HUES6 (cell line): ENCODE results near the gene ADORA1.

Experiments
- H3K27ac ChIP-seq: 2 replicates; pipeline ENCODE4 v1.7.0; 2013; ENCODE audit warnings: low read depth, mild to moderate bottlenecking, low read length, inconsistent platforms
- H3K27me3 ChIP-seq: 2 replicates; pipeline ENCODE4 v1.6.1; 2013; ENCODE audit warnings: low read length; ENCODE audit not compliant: control insufficient read depth, insufficient read depth
- H3K36me3 ChIP-seq: 2 replicates; pipeline ENCODE4 v1.6.1; 2013; ENCODE audit warnings: low read length; ENCODE audit not compliant: control insufficient read depth, insufficient read depth
- H3K4me1 ChIP-seq: 2 replicates; pipeline ENCODE4 v1.6.1; 2013; ENCODE audit warnings: low read length; ENCODE audit not compliant: control insufficient read depth, insufficient read depth
- H3K4me3 ChIP-seq: 2 replicates; pipeline ENCODE4 v1.5.1; 2013; ENCODE audit warnings: low read depth, low read length
- H3K9ac ChIP-seq: one replicate; pipeline ENCODE4 v1.6.1; 2013; ENCODE audit warnings: mild to moderate bottlenecking, low read length
- H3K9me3 ChIP-seq: 2 replicates; pipeline ENCODE4 v1.6.1; 2013; ENCODE audit warnings: low read depth, low read length; ENCODE audit not compliant: control insufficient read depth, insufficient read depth

The ADORA1 gene

DNA sequence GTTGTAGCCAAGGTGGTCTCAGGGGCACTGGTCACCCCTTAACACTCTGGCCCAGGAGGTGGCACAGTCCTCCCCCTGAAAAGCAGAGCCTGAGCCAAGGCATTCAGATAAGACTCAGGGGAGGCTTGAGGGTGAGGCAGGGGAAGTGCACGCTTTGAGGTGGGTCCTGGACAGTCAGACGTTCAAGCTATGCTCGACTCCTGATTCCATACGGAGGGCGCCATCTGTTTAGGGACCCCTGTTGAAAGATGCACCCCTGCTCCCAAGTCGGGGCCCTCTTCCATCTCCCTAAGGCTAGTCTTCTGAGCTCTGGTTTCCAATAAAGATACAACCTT, 71.9 kb downstream of the ADORA1 start:
- Histone ChIP-seq H3K9ac (no peak overlapping the region), H3K27ac (no peak overlapping the region), H3K4me3 (no peak overlapping the region)

DNA sequence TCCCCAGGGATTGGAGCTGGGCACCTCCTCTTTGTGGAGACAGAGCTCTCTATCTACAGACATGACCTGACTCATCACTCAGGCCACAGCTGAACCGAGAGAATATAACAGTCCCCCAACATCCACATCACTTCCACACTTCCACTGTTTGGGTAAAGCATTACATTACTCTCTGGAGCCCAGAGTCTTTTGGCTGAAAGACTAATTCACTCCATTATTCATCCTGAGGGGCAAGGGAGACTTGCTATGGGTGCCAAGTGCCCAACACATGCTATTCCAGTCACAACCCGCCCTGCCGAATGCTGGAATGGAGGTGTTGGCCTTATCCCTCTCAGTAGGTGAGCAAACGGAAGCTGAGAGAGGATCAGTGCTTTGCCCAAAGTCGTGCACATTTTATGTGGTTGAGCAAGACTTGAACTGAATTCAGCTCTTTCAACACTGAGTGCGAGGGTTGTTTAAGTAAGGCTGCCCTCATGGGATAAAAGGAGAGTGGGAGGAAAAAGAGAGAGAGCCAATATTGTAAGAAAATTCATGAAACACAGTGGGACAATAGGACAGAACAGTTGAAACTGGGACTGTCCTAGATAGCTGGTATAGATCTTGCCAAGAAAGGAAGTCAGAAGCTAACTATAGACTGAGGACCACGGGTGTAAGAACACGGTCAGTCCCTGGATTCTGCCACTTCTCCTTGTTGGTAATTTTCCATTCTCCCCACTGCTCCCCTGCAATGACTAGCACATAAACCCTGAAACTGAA, 72.5 kb downstream of the ADORA1 start:
- Histone ChIP-seq H3K4me3 (no peak overlapping the region), H3K4me1 (peaks cover 7% of the 10 kb centered on the region; the same call in 1 of the 2 replicates), H3K27ac (no peak overlapping the region), H3K9ac (no peak overlapping the region), H3K27me3 (0 out of 2 replicates have a peak, but pooled peaks cover 5% of the 10 kb centered on the region), H3K9me3 (no peaks in the 10 kb centered on the region; the same call in 1 of the 2 replicates), H3K36me3 (no peaks in the 10 kb centered on the region)

More for the DNA sequence above, 71.9 kb downstream of the ADORA1 start:
- no peaks in the 10 kb centered on the region for H3K36me3 ChIP-seq
- 0 out of 2 replicates have a peak, but pooled peaks cover 5% of the 10 kb centered on the region for H3K27me3 ChIP-seq
- peaks cover 7% of the 10 kb centered on the region; the same call in 1 of the 2 replicates for H3K4me1 ChIP-seq
- no peaks in the 10 kb centered on the region; the same call in 1 of the 2 replicates for H3K9me3 ChIP-seq

DNA sequence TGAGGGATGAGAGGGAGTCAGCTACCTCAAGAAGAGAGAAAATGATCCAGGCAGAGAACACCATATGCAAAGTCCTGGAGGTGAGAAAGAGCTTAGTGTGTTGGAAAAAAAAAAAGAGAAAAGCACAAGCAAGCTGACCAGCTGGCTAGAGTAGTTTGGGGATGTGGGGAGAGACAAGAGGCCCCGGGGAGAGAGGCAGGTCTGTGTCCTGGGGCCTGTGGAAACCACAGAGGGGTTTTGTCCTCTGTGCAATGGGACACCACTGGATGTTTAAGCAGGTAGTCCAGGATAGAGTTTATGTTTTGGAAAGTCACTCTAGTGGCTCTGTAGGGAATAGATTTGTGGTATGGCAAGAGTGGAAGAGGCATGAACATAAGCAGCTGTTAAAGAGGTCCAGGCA, 73.4 kb downstream of the ADORA1 start:
- no peak overlapping the region for H3K4me3 ChIP-seq
- no peaks in the 10 kb centered on the region; the same call in 1 of the 2 replicates for H3K9me3 ChIP-seq
- H3K9ac ChIP-seq: no peak overlapping the region
- H3K27me3 ChIP-seq: 0 out of 2 replicates have a peak, but pooled peaks cover 5% of the 10 kb centered on the region
- H3K4me1 ChIP-seq: peaks cover 7% of the 10 kb centered on the region; the same call in 1 of the 2 replicates
- no peaks in the 10 kb centered on the region for H3K36me3 ChIP-seq
- H3K27ac ChIP-seq: no peak overlapping the region

- Histone ChIP-seq H3K9ac (no peak overlapping the region), H3K36me3 (no peaks in the 10 kb centered on the region), H3K27ac (no peak overlapping the region), H3K27me3 (0 out of 2 replicates have a peak, but pooled peaks cover 5% of the 10 kb centered on the region), H3K4me1 (peaks cover 7% of the 10 kb centered on the region; the same call in 1 of the 2 replicates), H3K4me3 (no peak overlapping the region), H3K9me3 (no peaks in the 10 kb centered on the region; the same call in 1 of the 2 replicates)
These were observed 74.1 kb downstream of the ADORA1 start for GRCh38 chr1:203201516-203202205.

DNA sequence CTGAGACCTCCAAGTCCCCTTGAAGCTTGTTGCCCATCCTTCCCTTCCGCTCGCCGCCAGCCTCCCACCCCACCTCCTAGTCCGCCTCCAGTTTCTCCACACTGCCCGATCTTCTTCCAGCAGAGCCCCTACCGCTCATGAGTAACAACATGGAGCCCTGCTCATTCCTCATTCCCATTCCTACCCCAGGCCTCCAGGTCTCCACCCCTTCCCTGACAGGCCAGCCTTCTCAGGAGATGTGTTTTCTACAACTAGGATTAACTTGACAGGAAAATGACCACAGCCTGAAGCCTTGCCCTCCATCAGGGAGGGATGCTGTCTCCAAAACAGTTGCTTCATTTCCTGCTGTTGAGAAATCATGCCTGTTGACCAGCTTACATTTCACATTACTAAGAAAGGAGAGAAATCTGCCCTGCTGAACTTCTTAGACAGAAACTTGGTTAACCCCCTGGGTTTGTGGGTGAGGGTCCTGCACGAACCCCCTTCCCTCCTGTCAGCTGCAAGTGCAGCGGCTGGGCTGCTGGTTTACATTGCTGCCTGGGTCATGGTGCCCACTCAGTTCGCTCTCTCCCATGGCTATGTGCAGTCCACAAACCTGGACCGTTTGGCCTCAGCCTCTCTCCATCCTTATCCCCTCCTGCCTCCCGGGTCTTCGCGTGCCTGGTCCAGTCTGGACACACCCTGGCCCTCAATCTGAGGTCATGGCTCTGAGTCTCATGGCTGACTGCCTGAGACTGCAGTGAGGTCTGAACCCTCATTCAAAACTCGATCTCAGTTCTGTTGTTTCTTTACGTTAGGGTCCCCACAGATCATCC, 75.1 kb downstream of the ADORA1 start:
- no peak overlapping the region for H3K27ac ChIP-seq
- no peaks in the 10 kb centered on the region for H3K9me3 ChIP-seq
- H3K4me3 ChIP-seq: no peak overlapping the region
- no peak overlapping the region for H3K9ac ChIP-seq
- H3K4me1 ChIP-seq: peaks cover 3% of the 10 kb centered on the region; the same call in 1 of the 2 replicates
- H3K27me3 ChIP-seq: 0 out of 2 replicates have a peak, but pooled peaks cover 5% of the 10 kb centered on the region
- H3K36me3 ChIP-seq: no peaks in the 10 kb centered on the region

DNA sequence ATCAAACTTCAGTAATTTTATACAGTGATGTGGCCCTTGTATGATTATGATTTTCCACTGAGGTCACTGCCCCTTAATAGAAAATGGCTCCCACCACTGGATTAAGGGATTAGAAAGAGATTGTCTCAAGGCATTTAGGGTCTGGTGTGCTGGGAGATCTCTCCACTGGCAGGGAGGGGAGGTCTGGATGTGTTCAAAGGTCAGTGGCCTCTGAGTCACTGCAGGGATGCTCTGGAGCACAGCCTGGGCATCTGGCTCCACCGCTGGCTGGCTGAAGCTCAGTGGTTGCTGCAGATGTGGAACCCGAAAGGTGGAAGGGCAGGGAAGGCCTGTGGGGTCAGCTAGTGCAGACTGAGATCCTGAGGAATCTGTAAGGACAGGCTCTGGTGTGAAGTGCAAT, 77.2 kb downstream of the ADORA1 start:
- 0 out of 2 replicates have a peak, but pooled peaks cover 5% of the 10 kb centered on the region for H3K27me3 ChIP-seq
- no peak overlapping the region for H3K27ac ChIP-seq
- no peaks in the 10 kb centered on the region for H3K36me3 ChIP-seq
- H3K4me1 ChIP-seq: no peaks in the 10 kb centered on the region; the same call in 1 of the 2 replicates
- H3K9ac ChIP-seq: no peak overlapping the region
- no peaks in the 10 kb centered on the region for H3K9me3 ChIP-seq
- H3K4me3 ChIP-seq: no peak overlapping the region

DNA sequence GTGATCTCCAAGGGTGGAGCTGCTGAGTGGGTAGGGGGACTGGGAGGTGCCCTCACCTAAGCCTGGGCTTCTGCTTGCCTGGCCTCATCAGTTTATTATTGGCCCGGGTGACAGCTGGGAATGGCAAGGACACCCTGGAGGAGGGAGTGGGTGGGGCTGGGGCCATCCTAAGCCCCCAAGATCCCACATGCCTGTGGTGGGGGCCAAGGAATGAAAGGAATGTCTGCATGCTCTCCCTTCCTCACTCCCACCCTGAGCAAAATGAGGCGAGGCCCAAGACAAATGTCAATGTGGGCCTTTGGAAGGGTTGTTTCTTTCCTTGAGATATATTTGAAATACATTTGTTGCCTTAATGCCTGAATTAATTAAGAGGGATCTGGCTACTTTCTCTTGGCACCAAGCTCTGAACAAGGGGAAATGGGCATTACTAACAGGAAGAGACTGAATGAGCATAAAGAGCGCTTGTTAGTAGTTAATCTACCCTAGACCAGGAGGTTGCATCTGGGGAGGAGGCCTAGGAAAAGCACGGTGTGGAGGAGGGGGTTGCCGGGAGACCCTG, 78.7 kb downstream of the ADORA1 start:
- H3K4me3 ChIP-seq: no peak overlapping the region
- no peaks in the 10 kb centered on the region; the same call in 1 of the 2 replicates for H3K4me1 ChIP-seq
- no peak overlapping the region for H3K9ac ChIP-seq
- H3K27ac ChIP-seq: no peak overlapping the region
- no peaks in the 10 kb centered on the region for H3K36me3 ChIP-seq
- H3K9me3 ChIP-seq: no peaks in the 10 kb centered on the region
- H3K27me3 ChIP-seq: no peaks in the 10 kb centered on the region

DNA sequence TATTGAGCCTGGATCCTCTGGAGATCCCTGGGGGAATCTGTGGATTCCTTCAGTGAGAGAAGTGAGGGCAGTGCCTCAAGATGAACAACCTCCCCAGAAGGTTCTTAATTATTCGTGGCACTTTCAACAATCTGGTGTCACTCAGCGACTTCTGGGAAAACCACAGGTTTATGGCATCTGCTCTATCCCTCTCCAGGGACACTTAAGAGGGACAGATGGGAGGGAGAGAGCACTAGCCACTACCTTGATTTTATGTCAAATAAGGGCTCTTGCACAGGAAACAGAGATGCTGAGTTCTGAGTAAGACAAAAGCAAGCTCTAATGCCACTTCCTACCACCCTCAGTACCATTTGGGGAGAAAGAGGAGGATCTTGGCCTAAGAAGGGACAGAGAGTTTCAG, 80.2 kb downstream of the ADORA1 start:
- Histone ChIP-seq H3K9ac (no peak overlapping the region), H3K27me3 (no peaks in the 10 kb centered on the region), H3K4me1 (no peaks in the 10 kb centered on the region; the same call in 1 of the 2 replicates), H3K4me3 (no peak overlapping the region), H3K27ac (no peak overlapping the region), H3K36me3 (no peaks in the 10 kb centered on the region), H3K9me3 (no peaks in the 10 kb centered on the region)

DNA sequence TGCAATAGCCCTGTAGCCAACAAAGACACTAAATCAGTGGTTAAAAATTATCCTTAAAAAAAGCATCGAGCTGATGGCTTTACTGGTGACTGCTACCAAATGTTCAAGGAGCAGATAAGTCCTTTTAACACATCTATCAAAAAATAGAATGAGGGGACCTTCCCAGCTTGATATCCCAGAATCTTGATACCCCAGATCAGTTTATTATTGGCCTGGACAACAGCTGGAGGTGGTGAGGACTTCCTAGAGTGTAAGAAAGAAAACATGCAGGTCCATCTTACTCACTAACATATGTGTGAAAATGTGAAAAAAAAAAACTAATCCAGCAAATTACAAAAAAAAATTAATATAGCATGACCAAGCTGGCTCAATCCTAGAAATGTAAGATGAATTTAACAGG, 80.7 kb downstream of the ADORA1 start:
- Histone ChIP-seq H3K9me3 (no peaks in the 10 kb centered on the region), H3K4me1 (no peaks in the 10 kb centered on the region; the same call in 1 of the 2 replicates), H3K27ac (no peak overlapping the region), H3K27me3 (no peaks in the 10 kb centered on the region), H3K36me3 (no peaks in the 10 kb centered on the region), H3K9ac (no peak overlapping the region), H3K4me3 (no peak overlapping the region)

DNA sequence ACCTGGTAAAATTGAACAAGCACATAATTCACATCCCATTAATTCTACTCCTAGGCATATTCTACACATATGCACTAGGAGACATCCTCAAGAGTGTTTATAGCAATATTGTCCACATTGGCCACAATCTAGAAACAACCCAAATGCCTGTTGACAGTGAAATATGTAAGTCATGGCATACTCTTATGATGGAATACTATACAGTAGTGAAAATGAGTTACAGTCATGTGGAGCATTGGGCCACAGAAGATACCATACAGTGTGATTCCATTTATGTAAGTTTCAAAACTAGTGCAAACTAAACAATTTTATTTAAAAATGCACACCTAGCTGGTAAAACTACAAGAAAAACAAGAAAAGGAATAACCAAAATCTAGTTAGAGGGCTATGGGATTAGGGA, 82.8 kb downstream of the ADORA1 start:
- Histone ChIP-seq H3K9ac (no peak overlapping the region), H3K27ac (no peak overlapping the region), H3K4me3 (no peak overlapping the region), H3K27me3 (no peaks in the 10 kb centered on the region), H3K4me1 (no peaks in the 10 kb centered on the region; the same call in 1 of the 2 replicates), H3K9me3 (no peaks in the 10 kb centered on the region), H3K36me3 (no peaks in the 10 kb centered on the region)
